Coronary artery (tissue), 2 donors: Measurements from ENCODE around the gene RNH1.

Experiments used
- DNase-seq: peaks from one replicate; pipeline ENCODE4 v3.0.0-alpha.2; 2017; ENCODE audit warnings: low spot score
- H3K27ac ChIP-seq, 2 donors: fragments of 200-600 bp; sonication (generic); one replicate each; pipeline ENCODE4 v1.5.1; 2016 to 2019
- H3K4me3 ChIP-seq: fragments of 200-600 bp; sonication (generic); 2 replicates; pipeline ENCODE4 v1.5.1; 2016; ENCODE audit warnings: mild to moderate bottlenecking, moderate library complexity
- CTCF ChIP-seq: fragments of 200-600 bp; sonication (generic); IDR thresholded peaks from one replicate; pipeline ENCODE4 v1.5.1; 2019; ENCODE audit warnings: antibody characterized with exemption

The RNH1 gene

GRCh38 chr11:541433-541885 is 34.4 kb upstream of the RNH1 start:
- TF ChIP-seq CTCF: no peak
- no peak for DNase-seq
- Histone ChIP-seq H3K4me3 (no peak overlapping the region), H3K27ac (no peak overlapping the region)

- no peak for TF ChIP-seq CTCF
- Histone ChIP-seq H3K4me3 (no peak overlapping the region), H3K27ac (no peak overlapping the region)
- DNase-seq: no peak
Observed at GRCh38 chr11:540583-541432, 33.8 kb upstream of the RNH1 start.

- Histone ChIP-seq H3K4me3 (no peak overlapping the region), H3K27ac (no peak overlapping the region)
- TF ChIP-seq CTCF: no peak
- no peak for DNase-seq
Observed at GRCh38 chr11:539971-540481, 33.0 kb upstream of the RNH1 start.

GRCh38 chr11:538431-539051 is 31.5 kb upstream of the RNH1 start:
- no peak overlapping the region for H3K4me3 ChIP-seq
- no peak overlapping the region for H3K27ac ChIP-seq
- DNase-seq: no peak
- no peak for TF ChIP-seq CTCF

GRCh38 chr11:537622-538430 is 30.8 kb upstream of the RNH1 start:
- no peak overlapping the region for H3K27ac ChIP-seq
- H3K4me3 ChIP-seq: peak overlapping the region; percentile 89
- DNase-seq: no peak
- TF ChIP-seq CTCF: no peak

GRCh38 chr11:536841-537621 is 30.0 kb upstream of the RNH1 start, which contains the start of gene LRRC56:
Gene LRRC56 (plus strand): TSS chr11:537527. CDS start chr11:540685, 3,158 bp downstream.
- no peak for DNase-seq
- Histone ChIP-seq H3K27ac (peak within 1 kb of the TSS in 1 of 2 donors; percentile 9), H3K4me3 (peak within 1 kb of the TSS; percentile 89)
- TF ChIP-seq CTCF: no peak
